T-cell (primary cell): ENCODE results near the gene FOXN3. TPM values are rescaled to one million over a fixed set of nuclear protein-coding genes. Genes with fewer than 3 reads are reported as not detected.

ENCODE experiments used
- ATAC-seq, 4 experiments: fragments of 200-7000 bp in 3 of 4; fragments of 150-1000 bp in 1 of 4; cut with Tn5 transposase; replicated peaks in 1 of 4; 1 replicate in 3 of 4; 2 replicates in 1 of 4; pipeline ENCODE4 v1.10.0; 2021; ENCODE audit warnings: moderate library complexity in 3 of 4, mild to moderate bottlenecking in 2 of 4, moderate number of reproducible peaks in 1 of 4
- CTCF ChIA-PET, 2 donors: fragments of 300-600 bp; sonication (Branson Sonifier 250); formaldehyde crosslinking; loops; one replicate each; lab custom pipeline; 2022; ENCODE audit warnings: antibody characterized with exemption in 2 of 2; lab: Charles Lee
- POLR2A ChIA-PET, 2 donors: fragments of 300-600 bp; sonication (Branson Sonifier 250); formaldehyde crosslinking; loops; one replicate each; lab custom pipeline; 2022; ENCODE audit warnings: antibody characterized with exemption in 2 of 2; lab: Charles Lee
- DNase-seq, 35 experiments: peaks; one replicate each; pipeline versions ENCODE4 v3.0.0 to v3.0.0-alpha.2; 2013 to 2023
- H3K27ac ChIP-seq: one replicate; pipeline ENCODE4 v1.5.1; 2013; ENCODE audit warnings: low read length
- H3K27me3 ChIP-seq, 2 experiments: replicated peaks in 1 of 2; 1 replicate in 1 of 2; 2 replicates in 1 of 2; pipeline versions ENCODE4 v1.6.1 to v1.7.0; 2013; ENCODE audit warnings: low read length in 1 of 2, mixed read lengths in 1 of 2; ENCODE audit not compliant: control insufficient read depth in 2 of 2, insufficient read depth in 2 of 2; ENCODE audit errors: extremely low read depth in 1 of 2
- H3K36me3 ChIP-seq, 2 donors: 1 replicate in 1 of 2; 2 replicates in 1 of 2; pipeline versions ENCODE4 v1.6.1 to v1.7.0; 2013; ENCODE audit warnings: low read length in 1 of 2; ENCODE audit not compliant: control insufficient read depth in 2 of 2, insufficient read depth in 1 of 2; ENCODE audit errors: extremely low read depth in 1 of 2
- H3K4me1 ChIP-seq, 2 experiments: 1 replicate in 1 of 2; 2 replicates in 1 of 2; pipeline versions ENCODE4 v1.6.1 to v1.7.0; 2013; ENCODE audit warnings: low read length in 2 of 2, mixed read lengths in 1 of 2; ENCODE audit not compliant: insufficient read depth in 2 of 2, control insufficient read depth in 1 of 2; ENCODE audit errors: extremely low read depth in 1 of 2
- H3K4me3 ChIP-seq, 2 donors: 1 replicate in 1 of 2; 2 replicates in 1 of 2; pipeline versions ENCODE4 v1.5.1 to v1.7.0; 2013; ENCODE audit warnings: mild to moderate bottlenecking in 2 of 2, low read length in 1 of 2, moderate library complexity in 1 of 2; ENCODE audit not compliant: control insufficient read depth in 1 of 2; ENCODE audit errors: extremely low read depth in 1 of 2
- H3K9me3 ChIP-seq: 2 replicates; pipeline ENCODE4 v1.7.0; 2013
- H3K27ac Mint-ChIP-seq, 2 donors: one replicate each; pipeline ENCODE4 v1.8.0; 2020 to 2021; ENCODE audit warnings: mild to moderate bottlenecking in 2 of 2, mixed read lengths in 2 of 2
- H3K27me3 Mint-ChIP-seq, 2 donors: one replicate each; pipeline ENCODE4 v1.8.0; 2021 to 2022; ENCODE audit warnings: mixed read lengths in 2 of 2
- H3K36me3 Mint-ChIP-seq: one replicate; pipeline ENCODE4 v1.8.0; 2021; ENCODE audit warnings: mixed read lengths
- H3K4me1 Mint-ChIP-seq, 3 donors: one replicate each; pipeline ENCODE4 v1.8.0; 2020 to 2022; ENCODE audit warnings: mixed read lengths in 3 of 3, mild to moderate bottlenecking in 1 of 3
- H3K4me3 Mint-ChIP-seq, 3 donors: one replicate each; pipeline ENCODE4 v1.8.0; 2020 to 2022; ENCODE audit warnings: mild to moderate bottlenecking in 3 of 3, mixed read lengths in 3 of 3, moderate library complexity in 3 of 3
- H3K9me3 Mint-ChIP-seq, 3 donors: one replicate each; pipeline ENCODE4 v1.8.0; 2020 to 2022; ENCODE audit warnings: mixed read lengths in 3 of 3
- WGBS: methylation state at CpG from one replicate; pipeline ENCODE4 v1.1.5; 2013; ENCODE audit warnings: missing lambda C conversion rate; ENCODE audit not compliant: insufficient coverage; 5-methylcytosine and 5-hydroxymethylcytosine counted together
- total RNA-seq, 35 experiments: library from RNA in 6 of 35; stranded (reverse) in 6 of 35; fragments of 120-200 nt in 1 of 35; gene quantifications; one replicate each; pipeline versions ENCODE4 v1.2.1 to v1.2.4 and lab custom pipeline; 2013 to 2026

FOXN3 gene
- total RNA-seq, 5 donors from 2014 or later (not counting 1 experiment from before 2014, with no cell fraction given), result 92.8 to 176 (median 103) TPM

DNA sequence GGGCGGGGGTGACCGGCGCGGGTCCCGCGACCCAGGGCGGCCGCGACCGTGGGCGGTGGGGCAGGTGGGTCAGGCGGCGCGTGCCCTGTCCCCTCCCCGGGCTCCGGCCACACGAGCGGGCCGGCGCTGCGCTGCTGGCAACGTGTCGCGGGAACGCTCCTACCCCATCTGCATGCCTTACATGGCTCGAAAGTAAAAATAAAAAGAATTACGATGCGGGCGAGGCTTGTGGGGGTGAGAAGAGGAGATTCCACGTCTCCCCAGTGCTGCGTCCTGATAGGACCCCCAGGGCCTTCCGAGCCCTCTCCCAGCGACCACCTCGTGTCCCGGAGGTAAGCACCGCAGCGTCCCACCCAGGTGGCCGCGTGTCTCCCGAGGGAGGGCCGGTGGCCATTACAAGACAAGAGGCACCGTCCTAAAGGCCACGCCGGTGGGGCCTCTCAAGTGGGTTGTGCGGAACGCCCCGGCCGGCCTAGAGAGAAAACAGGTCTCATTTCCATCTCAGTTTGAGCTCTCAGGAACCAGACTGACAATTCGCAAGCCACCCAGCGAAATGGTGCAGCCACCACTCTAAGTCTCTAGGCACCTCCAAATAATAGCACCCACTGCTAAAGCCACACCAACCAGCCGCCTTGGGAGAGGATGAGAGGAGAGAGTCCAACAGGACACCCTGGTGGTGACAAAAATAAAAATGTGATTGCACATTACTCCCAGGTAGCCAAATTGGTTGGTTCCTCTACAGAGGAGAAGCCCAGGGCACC is 612 bp upstream of the FOXN3 start:
- Mint-ChIP-seq H3K4me3 (peak overlapping the region; percentile 80 to 92 (median 86)), H3K36me3 (peaks cover 6% of the 10 kb centered on the region), H3K4me1 (peaks cover 57 to 59% (median 58%) of the 10 kb centered on the region in 3 donors), H3K27ac (peak overlapping the region; percentile 83 to 89), H3K27me3 (no peaks in the 10 kb centered on the region), H3K9me3 (no peaks in the 10 kb centered on the region)
- no peaks in the 10 kb centered on the region for H3K9me3 ChIP-seq
- H3K4me1 ChIP-seq, result peaks cover 15 to 27% of the 10 kb centered on the region in 2 experiments
- DNase-seq (peak; percentile 28 to 76 (median 48)), ATAC-seq (peak; percentile 44 to 59 (median 54))
- CTCF ChIA-PET, result interaction anchor here in 1 of 2 donors (0.6 to 0.7 kb wide), 2 partner anchors 22 to 82 kb away, joined by 3 to 4 read pairs; no protein-coding TSS in a partner anchor
- peaks cover 0 to 2% of the 10 kb centered on the region in 2 donors for H3K36me3 ChIP-seq
- peak overlapping the region; percentile 58 to 70 for H3K4me3 ChIP-seq
- H3K27me3 ChIP-seq, result peaks cover 0 to under 1% of the 10 kb centered on the region in 2 experiments
- H3K27ac ChIP-seq, result peak overlapping the region; percentile 25
- POLR2A ChIA-PET, result interaction anchor here in 1 of 2 donors (0.6 to 0.7 kb wide), 2 partner anchors 290 to 356 kb away, joined by 3 to 7 read pairs; no protein-coding TSS in a partner anchor
- 0% methylated on average over 36 of the region's 51 CpGs for WGBS

DNA sequence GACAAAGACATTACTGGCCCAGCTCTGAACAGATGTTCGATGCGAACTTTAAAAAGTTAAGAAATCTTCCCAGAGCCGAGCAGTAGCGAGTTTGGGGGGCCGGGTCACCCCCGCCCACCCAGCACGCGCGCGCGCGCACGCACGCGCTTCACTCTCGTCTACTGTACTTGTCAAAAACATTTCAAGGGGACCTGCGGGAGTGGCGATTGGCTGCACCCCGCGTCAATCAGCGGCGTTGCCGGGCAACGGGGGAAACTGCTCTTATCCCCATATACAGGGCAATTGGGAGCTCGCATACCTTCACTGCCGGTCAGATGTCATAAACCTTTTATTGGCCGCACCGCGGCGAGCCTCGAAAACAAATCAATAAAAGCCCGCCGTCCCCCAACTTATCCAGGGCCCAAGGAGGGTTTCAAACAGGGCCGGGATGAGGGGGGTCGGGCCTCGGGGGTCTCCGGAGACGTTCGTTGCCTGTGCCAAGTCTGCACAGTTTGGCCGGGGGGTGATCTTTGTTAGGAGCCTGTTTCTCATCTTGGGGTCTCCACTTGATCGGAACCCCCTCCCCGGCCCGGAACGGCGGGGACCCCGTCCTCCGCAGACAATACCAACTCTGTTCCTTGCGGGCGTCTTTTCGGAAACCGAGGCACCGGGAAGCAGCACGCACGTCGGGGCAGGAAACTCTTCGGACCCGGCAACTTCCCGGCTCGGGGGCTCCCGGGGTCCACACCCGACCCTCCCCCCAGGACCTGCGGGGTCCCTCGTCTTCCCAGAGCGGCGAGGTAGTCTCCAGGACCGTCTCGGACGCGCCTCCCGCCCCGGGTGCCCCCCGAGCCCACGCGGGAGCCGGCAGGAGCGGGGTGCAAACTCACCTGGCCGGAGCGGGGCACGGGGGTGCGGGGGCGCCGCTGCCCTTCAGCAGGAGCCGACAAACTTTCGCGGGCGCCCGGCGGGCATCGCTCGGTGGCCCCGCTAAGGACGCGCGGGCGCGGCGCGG is 734 bp downstream of the FOXN3 start:
- Histone ChIP-seq H3K27me3 (no peaks in the 10 kb centered on the region), H3K27ac (peak overlapping the region; percentile 54), H3K4me3 (peak overlapping the region; percentile 74 to 81), H3K9me3 (no peaks in the 10 kb centered on the region), H3K36me3 (peaks cover 6 to 13% of the 10 kb centered on the region in 2 donors), H3K4me1 (peaks cover 15 to 29% of the 10 kb centered on the region in 2 experiments)
- no peaks in the 10 kb centered on the region for H3K9me3 Mint-ChIP-seq
- H3K36me3 Mint-ChIP-seq, result peaks cover 17% of the 10 kb centered on the region
- H3K27me3 Mint-ChIP-seq, result no peaks in the 10 kb centered on the region
- ChIA-PET POLR2A (interaction anchor here (0.5 to 1.3 kb wide), 6 partner anchors 8 to 350 kb away, joined by 3 to 12 read pairs (median 6); no protein-coding TSS in a partner anchor), CTCF (interaction anchor here (0.6 to 0.7 kb wide), 3 partner anchors 14 to 286 kb away, joined by 3 to 5 read pairs (median 3); no protein-coding TSS in a partner anchor)
- under 1% methylated on average over 83 of the region's 98 CpGs for WGBS
- peak overlapping the region; percentile 71 to 78 for H3K27ac Mint-ChIP-seq
- peaks cover 55 to 62% (median 59%) of the 10 kb centered on the region in 3 donors for H3K4me1 Mint-ChIP-seq
- ATAC-seq, result peak; percentile 69 to 80 (median 72)
- peak; percentile 94 to 100 (median 98) for DNase-seq
- H3K4me3 Mint-ChIP-seq, result peak overlapping the region; percentile 91 to 92 (median 92)

DNA sequence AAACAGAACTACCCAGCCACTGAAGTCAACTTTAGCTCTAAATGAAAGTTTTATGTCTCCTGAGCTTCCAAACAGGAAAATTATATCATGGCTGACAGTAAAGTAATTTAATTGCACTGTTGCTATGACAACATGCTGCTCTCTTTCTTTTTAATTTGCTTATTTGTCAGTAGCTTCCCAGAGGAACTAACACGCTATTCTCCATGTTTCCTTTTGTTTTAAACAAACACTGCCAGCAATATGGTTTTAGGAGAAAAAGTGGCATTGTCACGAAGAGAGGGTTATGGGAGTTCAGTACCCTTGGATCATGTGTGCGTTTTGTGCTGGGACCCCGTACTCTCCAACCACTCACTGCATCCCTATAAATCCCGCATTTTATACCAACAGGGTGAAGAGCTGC is 1.9 kb downstream of the FOXN3 start:
- Mint-ChIP-seq H3K27ac (peak overlapping the region in 1 of 2 donors; percentile 52), H3K27me3 (no peaks in the 10 kb centered on the region), H3K9me3 (no peaks in the 10 kb centered on the region), H3K4me3 (peak overlapping the region; percentile 72 to 92 (median 92)), H3K4me1 (peaks cover 54 to 66% (median 63%) of the 10 kb centered on the region in 3 donors), H3K36me3 (peaks cover 27% of the 10 kb centered on the region)
- Histone ChIP-seq H3K27ac (no peak overlapping the region), H3K9me3 (no peaks in the 10 kb centered on the region), H3K4me1 (peaks cover 19 to 34% of the 10 kb centered on the region in 2 experiments), H3K4me3 (no peak overlapping the region), H3K36me3 (peaks cover 11 to 17% of the 10 kb centered on the region in 2 donors), H3K27me3 (no peaks in the 10 kb centered on the region)
- ATAC-seq (no peak), DNase-seq (no peak)
- WGBS, result 83% methylated on average over 1 of the region's 5 CpGs
- ChIA-PET CTCF (interaction anchor here in 1 of 2 donors (0.6 kb wide), 1 partner anchor 287 kb away, joined by 3 read pairs; no protein-coding TSS in a partner anchor), POLR2A (interaction anchor here (0.7 to 1.3 kb wide), 5 partner anchors 9 to 687 kb away, joined by 3 to 12 read pairs (median 6); no protein-coding TSS in a partner anchor)

DNA sequence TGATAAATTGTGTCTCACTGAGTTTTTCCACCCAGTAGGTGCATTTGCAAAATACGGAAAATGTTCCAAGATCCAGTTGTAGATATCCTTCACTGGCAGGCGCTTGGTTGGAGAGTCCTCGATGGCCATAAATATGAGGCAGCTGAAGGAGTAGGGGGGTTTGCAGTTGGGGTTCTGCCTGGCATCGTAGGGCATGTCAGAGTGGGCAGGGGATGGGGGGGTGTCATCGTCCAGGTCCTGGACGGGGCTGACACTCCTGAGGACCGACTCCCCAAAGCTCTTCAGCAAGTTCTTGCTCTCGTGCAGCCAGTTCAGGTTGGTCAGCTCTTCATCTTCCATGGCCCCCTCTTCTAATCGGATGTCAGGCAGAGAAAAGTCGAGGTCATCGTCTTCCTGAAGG is 5.1 kb downstream of the FOXN3 start:
- DNase-seq (no peak), ATAC-seq (no peak)
- H3K36me3 Mint-ChIP-seq, result peaks cover 31% of the 10 kb centered on the region
- no peaks in the 10 kb centered on the region for H3K27me3 Mint-ChIP-seq
- H3K27ac Mint-ChIP-seq, result no peak overlapping the region
- 94% methylated on average over 9 of the region's 11 CpGs for WGBS
- H3K9me3 ChIP-seq, result no peaks in the 10 kb centered on the region
- no peak overlapping the region for H3K27ac ChIP-seq
- POLR2A ChIA-PET, result no interaction called here
- no peaks in the 10 kb centered on the region for H3K27me3 ChIP-seq
- H3K4me3 ChIP-seq, result no peak overlapping the region
- peaks cover 14 to 28% of the 10 kb centered on the region in 2 donors for H3K36me3 ChIP-seq
- CTCF ChIA-PET, result no interaction called here
- H3K4me1 Mint-ChIP-seq, result peaks cover 56 to 73% (median 72%) of the 10 kb centered on the region in 3 donors
- H3K4me3 Mint-ChIP-seq, result no peak overlapping the region
- peaks cover 25 to 40% of the 10 kb centered on the region in 2 experiments for H3K4me1 ChIP-seq
- H3K9me3 Mint-ChIP-seq, result no peaks in the 10 kb centered on the region

DNA sequence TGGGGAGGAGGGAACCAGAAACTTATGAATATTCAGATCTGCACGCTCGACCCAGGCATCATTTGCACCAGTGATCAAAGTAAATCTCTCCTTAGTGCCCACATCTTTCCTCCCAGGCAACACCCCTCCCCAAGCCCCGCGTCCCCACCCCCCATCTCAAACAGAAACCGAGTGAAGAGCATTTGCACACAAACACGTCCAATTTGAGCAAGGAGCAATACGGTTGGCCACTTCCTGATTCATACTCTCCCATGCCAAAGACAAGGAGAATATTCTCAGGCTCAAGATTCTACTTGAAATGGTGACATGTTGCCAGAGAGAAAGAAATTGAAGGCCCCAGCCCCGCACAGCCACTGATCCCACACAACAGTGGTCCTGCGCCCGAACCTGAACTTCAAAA is 7.1 kb downstream of the FOXN3 start:
- Mint-ChIP-seq H3K27me3 (no peaks in the 10 kb centered on the region), H3K4me3 (peak overlapping the region in 2 of 3 donors; percentile 25 to 28), H3K27ac (peak overlapping the region in 1 of 2 donors; percentile 58), H3K9me3 (no peaks in the 10 kb centered on the region), H3K4me1 (peaks cover 51 to 75% (median 73%) of the 10 kb centered on the region in 3 donors), H3K36me3 (peaks cover 38% of the 10 kb centered on the region)
- WGBS, result 77% methylated on average over 6 of the region's 10 CpGs
- POLR2A ChIA-PET, result no interaction called here
- no peak for DNase-seq
- H3K36me3 ChIP-seq, result peaks cover 14 to 28% of the 10 kb centered on the region in 2 donors
- H3K4me1 ChIP-seq, result peaks cover 21 to 37% of the 10 kb centered on the region in 2 experiments
- no peaks in the 10 kb centered on the region for H3K27me3 ChIP-seq
- H3K27ac ChIP-seq, result no peak overlapping the region
- H3K4me3 ChIP-seq, result no peak overlapping the region
- no peak for ATAC-seq
- CTCF ChIA-PET, result interaction anchor here in 1 of 2 donors (0.6 kb wide), 1 partner anchor 67 kb away, joined by 3 read pairs; no protein-coding TSS in a partner anchor
- no peaks in the 10 kb centered on the region for H3K9me3 ChIP-seq
